SJCRH30 (cell line): Measurements from ENCODE around the gene HSPB6. TPM values are rescaled to one million over a fixed set of nuclear protein-coding genes. Genes with fewer than 3 reads are reported as not detected.
A peak's percentile ranks its signal among the peaks of the same experiment; 100 is the strongest.
"Not testable (repeated sequence)": the region's sequence is repeated elsewhere in the genome, so short reads cannot be mapped to it uniquely, and the experiment has no call there.

Experiments
- DNase-seq, 2 experiments: peaks; one replicate each; pipeline ENCODE4 v3.0.0-alpha.2; 2015 to 2020
- H3K27ac ChIP-seq: fragments of 250-450 bp; sonication (Bioruptor Pico); 2 replicates; pipeline ENCODE4 v1.5.1; 2020; ENCODE audit warnings: mild to moderate bottlenecking, moderate library complexity
- H3K27me3 ChIP-seq: fragments of 250-450 bp; sonication (Bioruptor Pico); 2 replicates; pipeline ENCODE4 v1.5.1; 2020; ENCODE audit warnings: mild to moderate bottlenecking, moderate library complexity
- H3K36me3 ChIP-seq: fragments of 250-450 bp; sonication (Bioruptor Pico); 2 replicates; pipeline ENCODE4 v1.5.1; 2020; ENCODE audit warnings: mild to moderate bottlenecking, moderate library complexity
- H3K4me1 ChIP-seq: fragments of 250-450 bp; sonication (Bioruptor Pico); 2 replicates; pipeline ENCODE4 v1.5.1; 2020; ENCODE audit warnings: mild to moderate bottlenecking, moderate library complexity
- H3K4me3 ChIP-seq: fragments of 250-450 bp; sonication (Bioruptor Pico); 2 replicates; pipeline ENCODE4 v1.5.1; 2020; ENCODE audit warnings: mild to moderate bottlenecking, moderate library complexity
- H3K9me3 ChIP-seq: fragments of 250-450 bp; sonication (Bioruptor Pico); replicated peaks from 2 replicates; pipeline ENCODE4 v1.5.1; 2020; ENCODE audit warnings: mild to moderate bottlenecking, moderate library complexity
- total RNA-seq: library from RNA; depleted of rRNA; stranded (reverse); fragments of >200 nt; shearing (Covaris generic); gene quantifications from 2 replicates; pipeline ENCODE4 v1.2.3, GENCODE V29; 2014

Gene HSPB6
- total RNA-seq, 1 experiment from 2014 or later = not detected

- H3K4me3 ChIP-seq = no peak overlapping the region
- H3K9me3 ChIP-seq = no peaks in the 10 kb centered on the region
- H3K36me3 ChIP-seq = no peaks in the 10 kb centered on the region
- H3K4me1 ChIP-seq = peaks cover 15% of the 10 kb centered on the region
- H3K27me3 ChIP-seq = no peaks in the 10 kb centered on the region; the same call in 1 of the 2 replicates
- no peak overlapping the region for H3K27ac ChIP-seq
- no peak for DNase-seq
These were observed 22.2 kb upstream of the HSPB6 start for GRCh38 chr19:35779033-35779432.

- DNase-seq = no peak
- no peaks in the 10 kb centered on the region for H3K9me3 ChIP-seq
- no peak overlapping the region for H3K4me3 ChIP-seq
- no peaks in the 10 kb centered on the region for H3K36me3 ChIP-seq
- peaks cover 15% of the 10 kb centered on the region for H3K4me1 ChIP-seq
- H3K27me3 ChIP-seq = no peaks in the 10 kb centered on the region; the same call in 1 of the 2 replicates
- H3K27ac ChIP-seq = peak overlapping the region; percentile 28; the same call in 1 of the 2 replicates
These were observed 21.1 kb upstream of the HSPB6 start for GRCh38 chr19:35777961-35778360.

GRCh38 chr19:35777086-35777841 is 20.4 kb upstream of the HSPB6 start:
- no peaks in the 10 kb centered on the region for H3K36me3 ChIP-seq
- no peaks in the 10 kb centered on the region; the same call in 1 of the 2 replicates for H3K27me3 ChIP-seq
- H3K4me3 ChIP-seq = peak overlapping the region; percentile 69
- H3K27ac ChIP-seq = peak overlapping the region; percentile 28; the same call in 1 of the 2 replicates
- H3K4me1 ChIP-seq = peaks cover 15% of the 10 kb centered on the region
- no peaks in the 10 kb centered on the region for H3K9me3 ChIP-seq
- DNase-seq = peak; percentile 93 to 94

GRCh38 chr19:35776102-35776788 is 19.4 kb upstream of the HSPB6 start:
- peak overlapping the region; percentile 69 for H3K4me3 ChIP-seq
- peak in 1 of 2 experiments; percentile 53 for DNase-seq
- H3K27ac ChIP-seq = peak overlapping the region; percentile 46; the same call in 1 of the 2 replicates
- no peaks in the 10 kb centered on the region for H3K36me3 ChIP-seq
- no peaks in the 10 kb centered on the region for H3K9me3 ChIP-seq
- H3K27me3 ChIP-seq = no peaks in the 10 kb centered on the region
- peaks cover 15% of the 10 kb centered on the region for H3K4me1 ChIP-seq

- Histone ChIP-seq H3K4me1 (peaks cover 15% of the 10 kb centered on the region), H3K27ac (peak within 1 kb of the TSS; percentile 46; the same call in 1 of the 2 replicates), H3K27me3 (no peaks in the 10 kb centered on the region)
These were observed 18.7 kb upstream of the HSPB6 start, which contains the start of gene ARHGAP33 for GRCh38 chr19:35775298-35776101. TSS of gene ARHGAP33 (plus strand) at chr19:35775564. CDS start at chr19:35775659, 95 bp downstream.

GRCh38 chr19:35775046-35775297 is 18.1 kb upstream of the HSPB6 start:
- Histone ChIP-seq H3K27me3 (no peaks in the 10 kb centered on the region), H3K9me3 (no peaks in the 10 kb centered on the region), H3K27ac (no peak overlapping the region), H3K36me3 (no peaks in the 10 kb centered on the region), H3K4me1 (peaks cover 15% of the 10 kb centered on the region), H3K4me3 (peak overlapping the region; percentile 69)
- DNase-seq = no peak

More at GRCh38 chr19:35775298-35776101, 18.7 kb upstream of the HSPB6 start, which contains the start of gene ARHGAP33:
- Histone ChIP-seq H3K9me3 (no peaks in the 10 kb centered on the region), H3K4me3 (peak within 1 kb of the TSS; percentile 69), H3K36me3 (no peaks in the 10 kb centered on the region)
- DNase-seq = peak; percentile 99 to 100

GRCh38 chr19:35774274-35775045 is 17.6 kb upstream of the HSPB6 start:
- Histone ChIP-seq H3K9me3 (no peaks in the 10 kb centered on the region), H3K27me3 (no peaks in the 10 kb centered on the region), H3K4me1 (peaks cover 15% of the 10 kb centered on the region), H3K4me3 (peak overlapping the region; percentile 69), H3K36me3 (no peaks in the 10 kb centered on the region), H3K27ac (no peak overlapping the region)
- DNase-seq = peak in 1 of 2 experiments; percentile 30

GRCh38 chr19:35773020-35773806 is 16.4 kb upstream of the HSPB6 start:
- no peak overlapping the region for H3K4me3 ChIP-seq
- H3K27me3 ChIP-seq = no peaks in the 10 kb centered on the region
- peaks cover 15% of the 10 kb centered on the region for H3K4me1 ChIP-seq
- no peaks in the 10 kb centered on the region for H3K9me3 ChIP-seq
- H3K36me3 ChIP-seq = no peaks in the 10 kb centered on the region
- no peak overlapping the region for H3K27ac ChIP-seq
- DNase-seq = peak in 1 of 2 experiments; percentile 42

- H3K36me3 ChIP-seq, H3K4me3 ChIP-seq, H3K27me3 ChIP-seq, DNase-seq, H3K9me3 ChIP-seq, H3K27ac ChIP-seq: not testable (repeated sequence)
- H3K4me1 ChIP-seq = peaks cover 13% of the 10 kb centered on the region
These were observed 15.5 kb upstream of the HSPB6 start for GRCh38 chr19:35772362-35772761.

- Histone ChIP-seq H3K36me3 (peaks cover 5% of the 10 kb centered on the region; the same call in 1 of the 2 replicates), H3K27ac (no peak overlapping the region), H3K9me3 (no peaks in the 10 kb centered on the region), H3K4me1 (no peaks in the 10 kb centered on the region), H3K27me3 (no peaks in the 10 kb centered on the region), H3K4me3 (no peak overlapping the region)
- no peak for DNase-seq
These were observed 11.2 kb upstream of the HSPB6 start for GRCh38 chr19:35768082-35768421.

GRCh38 chr19:35767288-35768081 is 10.7 kb upstream of the HSPB6 start:
- Histone ChIP-seq H3K27ac (no peak overlapping the region), H3K4me1 (no peaks in the 10 kb centered on the region), H3K4me3 (no peak overlapping the region), H3K36me3 (peaks cover 5% of the 10 kb centered on the region; the same call in 1 of the 2 replicates), H3K9me3 (no peaks in the 10 kb centered on the region), H3K27me3 (no peaks in the 10 kb centered on the region)
- no peak for DNase-seq

- Histone ChIP-seq H3K36me3 (peaks cover 5% of the 10 kb centered on the region; the same call in 1 of the 2 replicates), H3K4me1 (no peaks in the 10 kb centered on the region), H3K9me3 (no peaks in the 10 kb centered on the region), H3K27ac (no peak overlapping the region), H3K27me3 (no peaks in the 10 kb centered on the region), H3K4me3 (no peak overlapping the region)
- no peak for DNase-seq
These were observed 9.8 kb upstream of the HSPB6 start for GRCh38 chr19:35766571-35767104.
